ENCODE data around the gene FAM200C. TPM values are rescaled to one million over a fixed set of nuclear protein-coding genes. Genes with fewer than 3 reads are reported as not detected.

FAM200C gene
- total and polyA plus RNA-seq, 2 of the 13 experiments (the other 11 are each of a cell fraction or from before 2014, with no cell fraction given) = 3.2 to 4.7 TPM

DNA sequence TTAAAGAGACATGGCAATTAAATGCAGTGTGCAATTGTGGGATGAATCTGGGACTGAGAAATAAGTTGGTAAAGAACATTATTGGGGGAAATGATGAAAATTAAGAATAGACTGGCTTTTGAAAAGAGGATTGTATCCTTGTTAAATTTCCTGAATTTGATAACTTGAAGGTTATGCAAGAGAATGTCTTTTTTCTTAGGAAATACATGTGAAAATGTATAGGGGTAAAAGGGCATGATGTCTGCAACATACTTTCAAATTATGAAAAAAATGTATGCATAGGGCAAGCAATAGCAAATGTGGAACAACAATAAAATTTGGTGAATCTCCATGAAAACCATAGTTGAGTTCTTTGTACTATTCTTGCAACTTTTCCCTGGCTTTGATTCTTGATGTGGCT lies 45.9 kb upstream of the FAM200C start (continued):
- TF ChIP-seq, protein P1, sequence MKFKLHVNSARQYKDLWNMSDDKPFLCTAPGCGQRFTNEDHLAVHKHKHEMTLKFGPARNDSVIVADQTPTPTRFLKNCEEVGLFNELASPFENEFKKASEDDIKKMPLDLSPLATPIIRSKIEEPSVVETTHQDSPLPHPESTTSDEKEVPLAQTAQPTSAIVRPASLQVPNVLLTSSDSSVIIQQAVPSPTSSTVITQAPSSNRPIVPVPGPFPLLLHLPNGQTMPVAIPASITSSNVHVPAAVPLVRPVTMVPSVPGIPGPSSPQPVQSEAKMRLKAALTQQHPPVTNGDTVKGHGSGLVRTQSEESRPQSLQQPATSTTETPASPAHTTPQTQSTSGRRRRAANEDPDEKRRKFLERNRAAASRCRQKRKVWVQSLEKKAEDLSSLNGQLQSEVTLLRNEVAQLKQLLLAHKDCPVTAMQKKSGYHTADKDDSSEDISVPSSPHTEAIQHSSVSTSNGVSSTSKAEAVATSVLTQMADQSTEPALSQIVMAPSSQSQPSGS (CRISPR knock-in tag; IDR thresholded peaks at IDR 0.05) = no peak
- TF ChIP-seq HES4 (CRISPR knock-in tag; IDR thresholded peaks at IDR 0.05; ENCODE audit: borderline replicate concordance) = no peak
- no peak for TF ChIP-seq HMGA1 (CRISPR knock-in tag; conservative IDR thresholded peaks at IDR 0.05)
- TF ChIP-seq HIC2 (CRISPR knock-in tag; IDR thresholded peaks at IDR 0.05; ENCODE audit: low read depth) = no peak
- no peak for TF ChIP-seq ZNF724P (CRISPR knock-in tag; IDR thresholded peaks at IDR 0.05; ENCODE audit: borderline replicate concordance)
- TF ChIP-seq BCL6 (CRISPR knock-in tag; IDR thresholded peaks at IDR 0.05) = no peak
- no peak for TF ChIP-seq HDAC1 (CRISPR knock-in tag; IDR thresholded peaks at IDR 0.05)

- POLR2A ChIA-PET = no interaction called here
- no peak for TF ChIP-seq HDAC6 (IDR thresholded peaks at IDR 0.05; ENCODE audit: low read depth, low read length)
- TF ChIP-seq SPEN (CRISPR knock-in tag; IDR thresholded peaks at IDR 0.05; ENCODE audit: low read depth) = no peak
- no peak for TF ChIP-seq RBM39 (IDR thresholded peaks at IDR 0.05; ENCODE audit: low read depth, low read length, poor library complexity, severe bottlenecking)
- no peak for TF ChIP-seq POLR2AphosphoS5 (IDR thresholded peaks at IDR 0.05; ENCODE audit: low read depth, low read length)
- Histone ChIP-seq H3K9me3 (ENCODE audit: low read length) (no peaks in the 10 kb centered on the region), H4K20me1 (ENCODE audit: insufficient read depth, low read length) (no peaks in the 10 kb centered on the region), H3K4me3 (replicated peaks in 1 of 3; ENCODE audit: insufficient read depth in 1 of 3, low read depth in 2 of 3, low read length in 3 of 3) (no peak overlapping the region), H3K36me3 (replicated peaks in 1 of 2; ENCODE audit: control insufficient read depth in 1 of 2, insufficient read depth in 2 of 2, low read length in 2 of 2) (no peaks in the 10 kb centered on the region), H3K27me3 (ENCODE audit: control insufficient read depth in 1 of 2, insufficient read depth in 2 of 2, low read length in 2 of 2) (peaks cover 1 to 3% of the 10 kb centered on the region in 2 experiments; a peak in 2 of 5 replicates), H3K4me1 (ENCODE audit: insufficient read depth, low read length) (peaks cover 26% of the 10 kb centered on the region), H3K79me2 (ENCODE audit: insufficient read depth, low read length) (no peaks in the 10 kb centered on the region), H2AFZ (ENCODE audit: low read length) (no peak overlapping the region), H3K27ac (ENCODE audit: extremely low read length, insufficient read depth, low read length) (no peak overlapping the region), H3K4me2 (ENCODE audit: low read depth, low read length) (no peak overlapping the region), H3K9ac (ENCODE audit: insufficient read depth, low read depth, low read length) (no peak overlapping the region)
- intact Hi-C loops (cut with micrococcal nuclease; ENCODE audit: unreplicated experiment) = no loop called here
- 8% methylated on average over 1 of the region's 1 CpG for WGBS (ENCODE audit: low lambda C conversion rate)
- DNase-seq (ENCODE audit: low spot score) (no peak), FAIRE-seq (no peak), ATAC-seq (no peak)
- in situ Hi-C loops (cut with HindIII; ENCODE audit: extremely low pct_ligation_motif_present, low pct_unique_long_range_greater_than_20kb) = no loop called here
- CTCF ChIA-PET (ENCODE audit: low intra/inter-chr PET ratio, low total read pairs) = no interaction called here
- no TSS peak for BruUV-seq (replicated peaks)
Measured at GRCh38 chr5:160445132-160445531, 45.3 kb upstream of the FAM200C start.

Measured in HepG2 (cell line).